Measurements from ENCODE around the gene PDK1. TPM values are rescaled to one million over a fixed set of nuclear protein-coding genes. Genes with fewer than 3 reads are reported as not detected.

PDK1 gene
- 10 to 100 TPM in 2 of 4 donors, 1 to 10 TPM in 2; 4.8 to 49.4 (median 11.4) TPM for total RNA-seq

GRCh38 chr2:172555522-172556283 is at the start of gene PDK1:
TSS of gene PDK1 (plus strand) at chr2:172556090. CDS start at chr2:172556151, 61 bp downstream.
- in situ Hi-C loops (cut with MboI; ENCODE audit: low pct_ligation_motif_present in 1 of 4, low pct_unique_long_range_greater_than_20kb in 1 of 4, low sequenced_read_pairs in 3 of 4) (no loop called here), intact Hi-C loops (cut with DNase I; ENCODE audit: low total_unique reads) (no loop called here)
- Histone ChIP-seq H3K27me3 (no peaks in the 10 kb centered on the region), H3K36me3 (no peaks in the 10 kb centered on the region), H3K4me1 (peaks cover 0 to 23% (median 12%) of the 10 kb centered on the region in 4 donors), H3K9me3 (no peaks in the 10 kb centered on the region), H3K4me3 (peak within 1 kb of the TSS; percentile 77 to 95 (median 82)), H3K27ac (peak within 1 kb of the TSS; percentile 94 to 97 (median 95))
- 0% methylated on average over 36 of the region's 88 CpGs; no CpG with 5 or more reads in 1 of the 2 donors for WGBS, 2 donors (ENCODE audit: low coverage in 1 of 2)
- TF ChIP-seq POLR2A (IDR thresholded peaks at IDR 0.05): peak; percentile 84
- no peak for TF ChIP-seq EP300 (IDR thresholded peaks at IDR 0.05; ENCODE audit: low read depth)
- peak; percentile 65 to 89 (median 85) for TF ChIP-seq POLR2AphosphoS5 (IDR thresholded peaks at IDR 0.05)
- DNase-seq: peak; percentile 93

GRCh38 chr2:172507199-172507598 is 48.7 kb upstream of the PDK1 start:
- 94 to 96% methylated on average over 4 of the region's 4 CpGs for WGBS, 2 donors (ENCODE audit: low coverage in 1 of 2)
- TF ChIP-seq CTCF (IDR thresholded peaks at IDR 0.05) (no peak), POLR2AphosphoS5 (IDR thresholded peaks at IDR 0.05) (no peak), POLR2A (IDR thresholded peaks at IDR 0.05) (no peak), EP300 (IDR thresholded peaks at IDR 0.05; ENCODE audit: low read depth) (no peak)
- no peaks in the 10 kb centered on the region for H3K4me1 ChIP-seq

GRCh38 chr2:172510088-172510487 is 45.8 kb upstream of the PDK1 start:
- WGBS, 2 donors (ENCODE audit: low coverage in 1 of 2): 17 to 36% methylated on average over 6 of the region's 6 CpGs
- Histone ChIP-seq H3K27me3 (no peaks in the 10 kb centered on the region), H3K9me3 (peaks cover 15 to 31% of the 10 kb centered on the region in 2 donors), H3K4me1 (no peaks in the 10 kb centered on the region), H3K4me3 (no peak overlapping the region), H3K27ac (no peak overlapping the region), H3K36me3 (peaks cover 0 to 3% (median 0%) of the 10 kb centered on the region in 4 donors)
- no peak for DNase-seq
- in situ Hi-C loops (cut with MboI; ENCODE audit: low pct_ligation_motif_present in 1 of 4, low pct_unique_long_range_greater_than_20kb in 1 of 4, low sequenced_read_pairs in 3 of 4): no loop called here
- intact Hi-C loops (cut with DNase I; ENCODE audit: low total_unique reads): no loop called here
- TF ChIP-seq POLR2AphosphoS5 (IDR thresholded peaks at IDR 0.05) (no peak), POLR2A (IDR thresholded peaks at IDR 0.05) (no peak)

More at GRCh38 chr2:172507199-172507598, 48.7 kb upstream of the PDK1 start:
- no peaks in the 10 kb centered on the region for H3K27me3 ChIP-seq
- H3K9me3 ChIP-seq: peaks cover 6 to 8% of the 10 kb centered on the region in 2 donors
- no peak overlapping the region for H3K4me3 ChIP-seq
- H3K27ac ChIP-seq: no peak overlapping the region
- peaks cover 0 to 11% (median 3%) of the 10 kb centered on the region in 4 donors for H3K36me3 ChIP-seq
- intact Hi-C loops (cut with DNase I; ENCODE audit: low total_unique reads): no loop called here
- no peak for DNase-seq
- in situ Hi-C loops (cut with MboI; ENCODE audit: low pct_ligation_motif_present in 1 of 4, low pct_unique_long_range_greater_than_20kb in 1 of 4, low sequenced_read_pairs in 3 of 4): no loop called here

GRCh38 chr2:172510548-172510947 is 45.3 kb upstream of the PDK1 start:
- Histone ChIP-seq H3K27ac (no peak overlapping the region), H3K27me3 (no peaks in the 10 kb centered on the region), H3K4me3 (no peak overlapping the region), H3K9me3 (peaks cover 15 to 31% of the 10 kb centered on the region in 2 donors), H3K36me3 (no peaks in the 10 kb centered on the region), H3K4me1 (no peaks in the 10 kb centered on the region)
- WGBS, 2 donors (ENCODE audit: low coverage in 1 of 2): 65 to 66% methylated on average over 4 to 5 of the region's 5 CpGs
- DNase-seq: no peak
- in situ Hi-C loops (cut with MboI; ENCODE audit: low pct_ligation_motif_present in 1 of 4, low pct_unique_long_range_greater_than_20kb in 1 of 4, low sequenced_read_pairs in 3 of 4): no loop called here
- TF ChIP-seq POLR2A (IDR thresholded peaks at IDR 0.05) (no peak), CTCF (IDR thresholded peaks at IDR 0.05) (no peak), EP300 (IDR thresholded peaks at IDR 0.05; ENCODE audit: low read depth) (no peak), POLR2AphosphoS5 (IDR thresholded peaks at IDR 0.05) (no peak)
- intact Hi-C loops (cut with DNase I; ENCODE audit: low total_unique reads): no loop called here

- Histone ChIP-seq H3K27ac (no peak overlapping the region), H3K4me1 (no peaks in the 10 kb centered on the region), H3K36me3 (no peaks in the 10 kb centered on the region), H3K9me3 (peaks cover 15 to 31% of the 10 kb centered on the region in 2 donors), H3K27me3 (no peaks in the 10 kb centered on the region), H3K4me3 (no peak overlapping the region)
- no peak for DNase-seq
- no peak for TF ChIP-seq POLR2AphosphoS5 (IDR thresholded peaks at IDR 0.05)
- TF ChIP-seq EP300 (IDR thresholded peaks at IDR 0.05; ENCODE audit: low read depth): no peak
- TF ChIP-seq POLR2A (IDR thresholded peaks at IDR 0.05): no peak
- TF ChIP-seq CTCF (IDR thresholded peaks at IDR 0.05): no peak
- intact Hi-C loops (cut with DNase I; ENCODE audit: low total_unique reads) (no loop called here), in situ Hi-C loops (cut with MboI; ENCODE audit: low pct_ligation_motif_present in 1 of 4, low pct_unique_long_range_greater_than_20kb in 1 of 4, low sequenced_read_pairs in 3 of 4) (no loop called here)
- WGBS, 2 donors (ENCODE audit: low coverage in 1 of 2): 60 to 70% methylated on average over 4 to 5 of the region's 5 CpGs
Observed at GRCh38 chr2:172512810-172513523, 42.9 kb upstream of the PDK1 start.

All from transverse colon (tissue), 4 donors.